Activated CD4-positive, alpha-beta T cell treated with anti-CD3 and anti-CD28 coated beads, Interleukin-2, Interleukin-6, amounts not matched to agents 100 ng/mL and 50 ng/mL, durations not matched to agents 16 hours and 8 hours (primary cell): ENCODE measurements around the gene TSPAN12.
A peak's percentile ranks its signal among the peaks of the same experiment; 100 is the strongest.
"Not testable (repeated sequence)": the region's sequence is repeated elsewhere in the genome, so short reads cannot be mapped to it uniquely, and the experiment has no call there.

Source experiments
- DNase-seq: peaks from one replicate; pipeline ENCODE4 v3.0.0-alpha.2; 2020

The TSPAN12 gene, protein sequence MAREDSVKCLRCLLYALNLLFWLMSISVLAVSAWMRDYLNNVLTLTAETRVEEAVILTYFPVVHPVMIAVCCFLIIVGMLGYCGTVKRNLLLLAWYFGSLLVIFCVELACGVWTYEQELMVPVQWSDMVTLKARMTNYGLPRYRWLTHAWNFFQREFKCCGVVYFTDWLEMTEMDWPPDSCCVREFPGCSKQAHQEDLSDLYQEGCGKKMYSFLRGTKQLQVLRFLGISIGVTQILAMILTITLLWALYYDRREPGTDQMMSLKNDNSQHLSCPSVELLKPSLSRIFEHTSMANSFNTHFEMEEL

DNA sequence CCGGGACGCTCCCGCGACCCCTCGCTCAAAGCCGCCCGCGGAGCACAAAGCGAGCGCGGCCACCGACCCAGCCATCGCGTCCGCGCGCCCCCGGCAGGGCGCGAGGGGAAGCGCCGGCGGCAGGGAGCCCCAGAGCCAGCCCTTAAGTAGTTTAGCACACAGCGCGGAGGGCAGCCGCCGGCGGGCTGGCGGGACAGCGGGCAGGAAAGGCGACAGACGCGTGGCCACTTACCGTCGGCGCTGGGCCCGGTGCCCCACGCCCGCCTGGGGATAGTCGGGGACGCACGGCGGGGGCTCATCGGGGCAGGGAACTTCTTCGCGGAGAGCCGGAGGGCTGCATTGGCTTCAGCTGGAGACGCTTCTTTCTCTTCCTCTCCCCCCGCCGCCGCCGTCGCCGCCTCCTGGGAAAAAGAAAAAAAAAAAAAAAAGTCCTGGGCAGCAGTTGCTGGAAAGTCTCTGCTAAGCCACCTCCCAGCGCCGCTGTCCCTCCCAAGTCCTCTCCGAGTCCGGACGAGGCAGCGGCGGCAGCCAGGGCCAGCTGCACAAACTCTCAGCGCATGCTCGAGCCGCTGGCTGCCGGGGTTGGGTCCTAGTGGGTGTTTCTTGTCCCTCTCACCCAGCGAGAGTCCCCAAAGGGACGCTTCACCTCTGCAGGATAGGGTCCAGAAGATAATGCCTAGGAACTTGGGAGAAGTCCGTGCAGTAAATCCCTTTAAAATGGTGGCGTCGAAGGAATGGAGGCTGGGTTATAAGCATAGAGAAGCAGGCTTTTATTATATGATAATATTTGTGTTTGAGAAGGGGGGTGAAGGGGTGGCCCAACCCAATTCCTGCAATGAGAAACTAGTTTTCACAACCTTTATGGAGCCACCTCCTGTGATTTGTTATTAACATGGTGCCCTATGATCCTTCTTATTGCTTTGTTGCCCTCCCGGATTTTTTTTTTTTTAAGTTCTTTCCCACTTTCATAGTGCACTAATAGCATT, at the start of gene TSPAN12:
TSS of gene TSPAN12 (minus strand) at position 557 of the 986 bp plus-strand sequence. CDS start 1,381 bp downstream, outside the sequence.
- DNase-seq, result peak; percentile 58

DNA sequence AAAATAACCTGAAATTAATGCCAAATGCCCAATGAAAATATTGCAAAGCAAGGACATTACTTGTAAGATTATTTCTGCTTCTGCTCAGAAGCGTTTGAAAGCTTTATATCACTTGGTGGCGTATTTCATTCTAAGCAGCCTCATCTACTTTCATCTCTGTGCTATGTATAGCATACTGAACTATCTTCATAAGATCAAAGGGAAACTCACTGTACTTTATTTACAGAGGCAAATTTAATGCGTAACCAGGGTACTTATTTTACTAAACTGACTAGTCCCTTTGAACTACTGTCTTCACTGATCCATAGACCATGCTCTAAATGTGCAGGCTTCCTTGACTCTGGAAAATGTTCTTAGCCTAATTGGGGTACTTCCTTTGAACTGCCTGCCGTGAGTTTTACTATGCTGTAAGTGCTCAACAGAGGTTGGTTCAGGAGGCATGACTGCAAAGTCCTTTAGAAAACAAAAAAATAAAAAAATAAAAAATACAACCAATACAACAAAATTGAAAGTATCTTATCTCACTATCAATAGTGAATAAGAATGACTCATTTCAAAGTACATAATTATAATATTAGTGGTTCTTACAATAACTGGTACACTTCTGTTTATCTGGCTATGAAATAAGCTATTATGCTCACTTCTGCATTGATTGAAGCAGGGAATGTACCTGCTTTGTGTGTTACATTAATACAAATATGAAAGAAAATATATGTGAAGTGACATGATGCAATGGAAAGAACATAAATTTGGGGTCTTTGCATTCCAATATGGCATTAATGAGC, 41.0 kb upstream of the TSPAN12 start:
- DNase-seq, result no peak

DNA sequence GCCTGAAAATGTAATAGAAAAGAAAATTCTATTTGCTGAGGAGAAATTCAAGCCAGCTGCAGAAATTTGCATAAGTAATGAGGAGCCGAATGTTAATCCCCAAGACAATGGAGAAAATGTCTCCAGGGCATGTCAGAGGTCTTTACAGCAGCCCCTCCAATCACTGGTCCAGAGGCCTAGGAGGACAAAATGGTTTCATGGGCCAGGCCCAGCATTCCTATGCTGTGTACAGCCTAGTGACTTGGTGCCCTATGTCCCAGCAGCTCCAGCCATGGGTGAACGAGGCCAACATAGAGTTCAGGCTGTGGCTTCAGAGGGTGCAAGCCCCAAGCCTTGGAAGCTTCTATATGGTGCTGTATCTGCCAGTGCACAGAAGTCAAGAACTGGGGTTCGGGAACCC, 37.3 kb upstream of the TSPAN12 start:
- not testable (repeated sequence) for DNase-seq

DNA sequence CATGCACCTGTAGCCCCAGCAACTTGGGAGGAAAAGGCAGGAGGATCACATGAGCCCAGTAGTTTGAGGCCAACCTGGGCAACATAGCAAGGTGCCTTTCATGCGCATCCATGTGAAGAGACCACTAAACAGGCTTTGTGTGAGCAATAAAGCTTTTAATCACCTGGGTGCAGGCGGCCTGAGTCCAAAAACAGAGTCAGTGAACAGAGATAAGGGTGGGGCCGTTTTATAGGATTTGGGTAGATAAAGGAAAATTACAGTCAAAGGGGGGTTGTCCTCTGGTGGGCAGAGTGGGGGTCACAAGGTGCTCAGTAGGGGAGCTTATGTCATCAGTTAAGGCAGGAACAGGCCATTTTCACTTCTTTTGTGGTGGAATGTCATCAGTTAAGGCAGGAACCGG, 27.7 kb upstream of the TSPAN12 start:
- not testable (repeated sequence) for DNase-seq

DNA sequence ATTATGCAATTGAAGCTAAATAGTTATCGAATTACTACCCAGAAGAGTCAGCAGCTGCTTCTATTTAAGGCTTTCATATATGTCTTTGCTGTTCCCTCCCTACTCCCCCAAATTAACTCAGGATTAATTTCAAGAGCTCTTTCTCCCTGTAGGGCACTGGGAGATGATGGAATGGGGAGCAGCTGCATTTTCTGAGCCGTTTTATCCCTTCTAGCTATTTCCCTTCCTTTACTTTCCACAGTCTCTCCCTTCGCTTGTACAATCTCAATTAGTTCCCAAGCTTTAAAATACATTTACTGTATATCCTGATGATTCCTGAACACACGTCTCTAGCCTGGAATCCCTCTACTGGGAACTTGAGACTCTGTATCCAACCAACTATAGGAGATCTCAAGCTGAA, 19.8 kb upstream of the TSPAN12 start:
- no peak for DNase-seq

DNA sequence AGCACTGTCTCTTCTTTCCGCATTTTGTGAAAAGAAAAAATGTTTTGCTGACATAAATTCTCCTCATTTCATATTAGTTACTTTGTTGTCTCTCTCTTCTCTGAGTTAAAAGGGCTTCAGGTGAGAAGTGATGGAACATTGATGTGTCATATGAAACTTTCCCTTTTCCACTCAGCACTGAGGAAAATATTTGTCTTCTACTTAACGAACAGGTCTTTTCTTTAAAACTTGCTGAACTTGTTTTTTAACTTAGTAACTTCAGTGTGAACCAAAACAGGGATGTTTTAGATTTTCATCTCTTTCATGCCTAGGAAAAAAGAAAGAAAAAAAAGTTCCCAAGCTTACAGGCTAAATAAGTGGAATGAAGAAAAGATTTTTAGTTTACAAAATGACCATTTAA, 19.0 kb upstream of the TSPAN12 start:
- DNase-seq, result no peak

DNA sequence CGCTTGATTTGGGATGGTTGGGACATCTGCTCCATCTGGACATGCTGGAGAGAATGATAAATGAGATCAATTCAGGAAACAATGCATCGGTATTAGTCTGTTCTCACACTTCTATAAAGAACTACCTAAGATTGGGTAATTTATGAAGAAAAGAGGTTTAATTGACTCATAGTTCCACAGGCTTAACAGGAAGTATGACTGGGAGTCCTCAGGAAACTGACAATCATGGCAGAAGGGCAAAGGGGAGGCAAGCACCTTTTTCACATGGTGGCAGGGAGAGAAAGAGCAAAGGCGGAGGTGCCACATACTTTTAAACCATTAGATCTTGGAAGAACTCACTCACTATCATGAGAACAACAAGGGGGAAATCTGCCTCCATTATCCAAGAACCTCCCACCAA, 16.8 kb upstream of the TSPAN12 start:
- no peak for DNase-seq

DNA sequence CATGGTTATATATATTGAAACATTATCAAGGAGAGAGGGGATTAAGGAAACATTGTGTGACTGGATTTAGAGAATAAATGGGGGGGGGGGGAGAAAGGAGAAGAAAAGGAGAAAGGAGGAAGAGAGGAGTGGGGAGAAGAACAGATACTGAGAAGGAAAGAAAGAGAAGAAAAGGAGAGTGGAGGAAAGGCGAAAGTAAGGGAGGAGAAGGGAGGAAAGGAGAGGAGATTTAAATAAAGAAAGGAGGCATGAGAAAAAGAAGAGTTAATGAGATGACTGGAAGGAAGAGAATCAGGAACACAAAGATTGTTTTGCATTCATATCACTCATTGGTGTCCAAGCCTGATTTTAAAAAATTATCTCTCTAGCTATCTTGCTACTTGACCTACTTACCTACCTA, 16.1 kb upstream of the TSPAN12 start:
- DNase-seq, result no peak

DNA sequence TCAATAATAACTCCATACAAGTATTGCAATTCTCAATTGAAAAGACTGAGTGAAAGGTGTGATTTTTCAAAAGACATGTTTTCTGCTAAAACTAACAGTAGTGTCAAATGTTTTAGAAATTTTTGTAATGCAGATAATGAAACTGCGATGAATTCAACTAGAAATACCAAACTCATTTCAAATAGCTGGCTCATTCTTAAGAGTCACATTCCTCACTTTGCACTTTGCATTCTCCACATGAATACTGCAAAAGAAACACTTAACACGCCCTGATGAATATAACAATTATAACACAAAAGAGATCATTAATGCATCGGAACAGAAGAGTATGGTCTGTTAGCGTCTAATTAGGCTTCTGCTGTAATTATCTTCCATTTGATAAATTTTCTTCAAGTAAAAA, 15.5 kb upstream of the TSPAN12 start:
- no peak for DNase-seq

DNA sequence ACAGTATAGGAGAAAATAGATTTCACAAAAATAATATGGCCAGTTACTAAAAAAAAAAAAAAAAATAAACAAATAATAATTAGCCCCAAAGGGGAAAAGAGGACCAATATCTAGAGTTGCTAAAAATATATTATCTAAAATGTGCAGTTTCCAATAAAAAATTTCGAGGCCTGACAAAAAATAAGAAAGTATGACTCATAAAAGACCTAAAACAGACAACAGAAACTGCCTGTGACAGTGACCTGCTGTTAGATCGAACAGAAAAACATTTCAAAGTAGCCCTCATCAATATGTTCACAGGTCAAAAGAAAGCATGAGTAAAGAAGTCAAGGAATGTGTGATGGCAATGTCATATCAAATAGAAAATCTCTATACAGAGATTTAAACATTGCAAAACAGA, 11.8 kb upstream of the TSPAN12 start:
- DNase-seq, result no peak

DNA sequence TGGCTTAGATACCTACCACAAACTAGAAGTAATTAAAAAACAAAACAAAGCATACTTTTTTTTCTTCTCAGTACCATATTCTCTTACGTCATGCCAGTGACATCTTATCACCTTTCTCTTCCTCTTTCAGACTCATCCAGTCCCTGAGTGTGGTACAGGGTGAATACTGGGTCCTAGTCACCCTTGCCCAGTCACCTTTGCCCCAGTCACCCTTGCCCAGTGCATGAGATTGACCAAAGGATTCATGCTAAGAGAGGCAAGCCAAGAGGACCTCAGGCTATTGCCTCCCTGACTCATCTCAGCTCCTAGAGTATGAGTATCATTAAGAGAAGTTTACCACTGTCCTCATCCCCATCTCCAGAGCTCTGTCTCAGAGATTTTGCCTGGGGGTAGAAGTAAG, 10.0 kb upstream of the TSPAN12 start:
- no peak for DNase-seq

DNA sequence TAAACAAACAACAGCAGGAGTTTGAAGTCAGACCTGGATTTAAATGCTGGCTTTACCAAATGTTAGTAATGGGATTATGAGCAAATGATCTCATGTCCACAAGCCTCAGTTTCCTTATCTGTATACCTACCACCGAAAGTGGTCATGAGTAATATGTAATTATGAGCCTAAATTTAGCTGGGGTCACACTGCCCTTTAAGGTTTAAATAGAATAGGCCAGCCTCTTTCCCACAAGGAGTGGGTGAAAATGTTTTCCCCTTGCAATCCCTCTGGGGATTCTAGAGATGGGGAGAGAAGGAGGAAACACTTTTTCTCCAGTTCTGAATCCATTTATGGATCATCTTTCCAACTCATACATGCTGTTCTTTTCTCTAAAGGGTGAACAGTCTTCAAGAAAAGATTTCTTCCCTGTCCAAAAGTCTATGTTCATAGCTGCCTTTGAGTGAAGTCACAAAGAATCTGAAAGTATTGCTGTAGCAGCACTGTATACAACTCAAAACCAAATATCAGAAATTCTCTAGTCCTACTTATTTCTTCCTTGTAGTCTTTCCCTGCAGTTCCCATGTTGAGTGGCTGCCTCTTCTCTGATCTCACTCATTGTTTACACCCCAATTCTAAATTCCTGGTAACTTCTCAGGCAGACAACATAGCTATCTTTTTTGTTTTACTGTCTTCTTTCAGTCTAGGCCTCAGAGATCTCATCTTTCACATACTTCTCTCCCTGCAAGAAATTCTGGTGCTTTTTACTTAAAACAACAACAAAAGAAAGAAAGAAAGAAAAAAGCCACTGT, 7.4 kb upstream of the TSPAN12 start:
- DNase-seq, result no peak

DNA sequence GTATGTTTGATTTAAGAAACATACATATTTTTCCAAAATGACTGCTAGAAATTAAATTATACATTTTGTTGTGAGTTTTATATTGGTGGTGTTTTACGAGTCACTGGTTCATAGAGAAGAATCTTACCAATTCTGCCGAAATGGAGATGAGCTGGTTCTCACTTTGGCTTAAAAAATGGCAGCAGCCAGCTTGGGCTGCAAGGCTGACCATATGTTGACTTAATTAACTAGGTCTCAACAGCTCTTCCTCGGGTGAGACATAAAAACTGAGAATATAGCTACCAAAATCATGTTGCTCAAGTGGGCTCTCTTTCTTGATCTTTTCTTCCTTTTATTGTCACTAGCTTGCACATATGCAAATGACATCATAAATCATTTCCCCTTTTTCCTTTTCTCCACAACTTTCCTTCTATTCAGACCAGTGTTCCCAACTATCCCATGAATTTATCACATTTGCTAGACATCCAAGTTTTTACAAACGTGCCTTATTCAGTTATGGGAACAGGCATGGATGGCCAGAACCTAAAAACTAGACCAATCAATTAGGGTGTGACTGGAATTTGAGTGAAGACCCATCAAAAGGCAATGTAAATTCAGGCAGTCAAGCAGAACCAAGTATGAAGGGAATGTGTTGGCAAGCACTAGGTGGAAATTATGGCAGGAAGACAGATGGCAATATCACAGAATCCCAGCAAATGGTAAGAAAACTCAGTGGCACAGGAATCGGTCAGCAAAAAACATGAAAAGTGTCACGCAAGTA, 6.4 kb upstream of the TSPAN12 start:
- DNase-seq, result no peak

DNA sequence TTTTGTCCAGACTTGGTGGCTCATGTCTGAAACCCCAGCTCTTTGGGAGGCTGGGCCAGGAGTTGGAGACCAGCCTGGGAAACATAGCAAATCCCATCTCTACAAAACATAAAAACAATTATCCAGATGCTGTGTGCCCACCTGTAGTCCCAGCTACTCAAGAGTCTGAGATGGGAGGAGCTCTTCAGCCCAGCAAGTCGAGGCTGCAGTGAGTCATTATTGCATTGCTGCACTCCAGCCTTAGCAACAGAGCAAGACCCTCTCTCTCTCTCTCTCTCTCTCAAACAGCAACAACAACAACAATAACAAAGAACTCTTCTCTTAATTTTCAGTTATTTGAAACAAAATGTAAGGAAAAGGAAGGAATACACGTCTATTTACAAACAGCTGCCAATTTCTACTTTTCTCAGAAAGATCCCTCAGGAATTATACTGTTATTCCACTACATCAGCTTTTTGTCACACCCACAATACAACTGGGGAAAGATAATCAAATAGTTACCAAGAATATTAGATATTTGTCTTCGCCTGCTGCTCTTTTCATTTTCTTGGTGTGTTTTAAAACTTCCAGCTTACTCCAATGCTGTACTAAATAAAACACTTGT, 5.1 kb upstream of the TSPAN12 start:
- DNase-seq, result no peak

DNA sequence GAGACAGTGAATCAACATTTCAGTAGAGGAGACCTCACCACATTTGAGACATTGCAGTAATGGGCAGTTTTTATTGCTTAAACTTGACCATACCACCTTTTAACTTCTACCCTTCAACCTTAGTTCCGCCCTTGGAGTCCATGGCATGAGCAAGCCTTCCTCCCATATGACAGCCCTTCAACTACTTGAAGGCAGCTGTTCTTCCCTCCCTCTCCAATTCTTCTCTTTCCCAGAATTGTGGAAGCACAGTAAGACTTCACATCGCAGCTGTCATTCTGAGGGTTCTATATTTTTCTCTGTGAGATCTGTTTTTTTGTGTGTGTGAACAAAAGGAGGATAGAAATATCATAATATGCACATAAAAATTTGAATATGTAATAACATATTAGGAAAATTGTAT, 2.2 kb upstream of the TSPAN12 start:
- DNase-seq, result no peak

DNA sequence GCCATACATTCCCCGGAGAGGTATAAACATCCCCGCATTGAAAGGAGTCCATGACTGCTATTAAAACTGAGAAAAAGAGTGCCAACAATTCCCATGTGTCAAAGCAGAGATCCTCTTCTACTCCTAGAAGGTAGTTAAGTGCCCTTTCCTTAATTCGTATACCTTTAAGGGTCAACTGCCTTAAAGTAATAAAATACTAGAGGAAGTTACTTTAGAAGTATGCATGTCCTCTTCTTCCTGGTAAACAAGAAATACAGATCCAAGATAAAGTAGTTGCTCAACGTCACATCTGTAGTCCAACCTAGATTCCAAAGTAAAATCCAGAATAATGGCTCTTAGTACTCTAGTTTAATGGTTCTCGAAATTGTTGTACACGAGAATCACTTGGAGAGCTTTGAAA, 1.5 kb upstream of the TSPAN12 start:
- DNase-seq, result no peak

DNA sequence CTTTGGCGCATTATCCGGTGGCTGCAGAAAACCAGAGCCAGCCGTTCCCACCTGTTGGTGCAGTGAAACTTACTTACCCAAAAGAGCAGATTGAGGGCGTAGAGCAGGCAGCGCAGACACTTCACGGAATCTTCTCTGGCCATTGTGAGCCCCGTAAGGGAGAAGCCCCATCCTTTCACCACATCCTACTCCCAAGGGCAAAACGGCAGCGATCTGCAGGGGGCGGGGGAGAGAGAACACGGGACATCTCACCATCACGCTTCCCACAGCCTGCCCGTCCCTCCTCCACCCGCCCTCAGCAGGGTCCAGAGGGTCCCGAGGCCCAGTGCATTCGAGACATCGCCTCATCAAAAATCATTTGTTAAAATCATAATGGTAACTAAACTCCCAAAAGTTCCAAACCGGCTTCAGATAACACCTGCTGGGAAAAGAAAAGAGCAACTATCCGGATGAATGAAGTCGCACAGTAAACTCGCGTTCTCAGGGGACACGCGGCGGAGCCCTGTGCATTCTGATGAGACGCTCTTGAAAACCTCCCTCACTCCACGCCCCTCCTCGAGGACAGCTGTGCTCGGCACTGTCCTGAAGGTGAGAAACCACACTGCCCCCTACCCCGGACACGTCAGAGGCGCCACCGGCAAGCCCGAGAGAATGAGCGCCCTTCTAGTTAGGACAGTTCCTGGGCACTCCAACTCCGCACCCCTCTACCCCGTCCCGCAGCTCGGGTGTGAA, 1.2 kb downstream of the TSPAN12 start:
- peak; percentile 7 for DNase-seq

DNA sequence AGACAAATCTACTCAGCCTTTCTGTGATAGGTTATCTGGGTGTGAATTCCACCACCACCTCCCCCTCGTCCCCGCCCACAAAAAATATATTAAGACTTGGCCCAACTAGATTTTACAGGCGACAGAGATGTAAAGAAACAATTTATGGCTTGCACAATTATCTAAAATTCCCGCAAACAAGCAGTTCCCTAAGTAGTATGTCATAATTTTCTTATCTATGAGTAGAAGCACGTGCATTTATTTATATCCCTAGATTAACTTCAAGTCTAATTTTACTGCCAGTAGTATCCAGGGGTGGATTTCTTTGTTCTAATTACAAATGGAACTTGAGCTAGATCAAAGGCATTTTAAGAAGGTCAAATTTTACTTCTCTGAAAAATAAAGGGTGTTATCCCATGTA, 1.7 kb downstream of the TSPAN12 start:
- no peak for DNase-seq

DNA sequence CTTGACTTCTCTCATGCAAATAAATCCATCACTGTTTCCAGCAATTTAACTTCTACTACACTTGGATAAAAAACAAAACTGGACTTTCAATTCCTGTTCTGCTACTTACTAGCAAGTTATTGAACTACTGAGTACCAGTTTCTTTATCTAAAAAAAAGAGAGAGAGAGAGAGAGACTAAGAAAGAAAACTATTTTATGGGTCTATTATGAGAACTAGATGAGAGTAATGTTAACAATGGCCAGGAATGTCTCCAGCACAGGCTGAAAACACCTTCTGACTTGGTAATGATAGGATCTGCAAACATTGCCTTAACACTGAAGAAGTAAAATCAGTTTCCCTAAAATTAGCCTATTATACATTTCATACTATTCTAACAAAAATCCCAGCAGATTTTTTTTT, 5.2 kb downstream of the TSPAN12 start:
- no peak for DNase-seq

DNA sequence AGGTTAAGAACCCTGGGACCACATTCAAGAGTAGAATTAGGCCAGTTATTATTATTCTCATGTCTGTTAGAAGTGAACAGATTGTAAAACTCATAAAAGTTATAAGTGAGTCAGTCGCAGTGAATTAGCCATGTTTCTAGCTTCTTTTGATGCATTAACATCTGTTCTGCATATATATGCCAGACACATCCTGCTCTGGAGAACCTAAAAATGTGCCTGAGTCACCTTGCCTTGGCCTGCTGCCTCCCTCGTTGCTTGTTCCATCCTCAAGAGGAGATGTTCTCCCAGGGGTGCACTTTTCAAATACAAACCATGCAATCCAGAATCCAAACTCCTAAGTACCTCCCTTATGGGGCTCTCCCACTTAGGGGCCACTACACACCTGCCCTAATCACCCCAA, 14.8 kb downstream of the TSPAN12 start:
- no peak for DNase-seq
